Right renal cortex interstitium (tissue), 3 donors: ENCODE data around the gene BTBD8. TPM values are rescaled to one million over a fixed set of nuclear protein-coding genes. Genes with fewer than 3 reads are reported as not detected.

ENCODE experiments used
- DNase-seq, 3 donors: peaks; one replicate each; pipeline ENCODE4 v3.0.0-alpha.2; 2013; ENCODE audit warnings: low read depth in 3 of 3, low spot score in 2 of 3
- polyA plus RNA-seq, 3 donors: library from polyadenylated mRNA; unstranded; fragments of 120-200 nt; gene quantifications; one replicate each; pipeline ENCODE4 v1.2.1, GENCODE V29; 2013; ENCODE audit not compliant: insufficient read length in 3 of 3

Gene BTBD8
- polyA plus RNA-seq, 3 donors = 6.4 to 8.2 (median 6.9) TPM

- DNase-seq = no peak
Observed at GRCh38 chr1:92087542-92087941, 7.4 kb downstream of the BTBD8 start.

GRCh38 chr1:92091625-92092024 is 11.5 kb downstream of the BTBD8 start:
- no peak for DNase-seq

DNA sequence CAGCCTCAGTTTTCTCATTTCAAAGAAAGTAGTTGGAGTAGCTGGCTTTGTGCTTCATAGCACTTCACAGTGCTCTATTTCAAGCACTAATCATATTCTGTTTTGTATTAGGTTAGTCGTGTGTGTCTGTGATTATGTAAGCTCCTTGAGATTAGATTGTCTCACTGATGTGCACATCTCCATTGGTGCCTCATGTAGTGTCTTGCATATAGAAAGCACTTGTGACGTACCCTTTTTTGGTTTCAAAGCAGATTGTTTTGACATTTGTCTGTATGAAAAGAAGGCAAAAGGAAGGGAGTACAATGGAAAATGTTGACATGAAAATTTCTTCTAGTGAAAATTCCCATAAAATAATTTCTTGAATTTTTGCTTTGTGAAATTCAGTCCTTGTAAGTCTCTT is 13.9 kb downstream of the BTBD8 start:
- no peak for DNase-seq

- DNase-seq = no peak
Observed at GRCh38 chr1:92094595-92094994, 14.4 kb downstream of the BTBD8 start.

DNA sequence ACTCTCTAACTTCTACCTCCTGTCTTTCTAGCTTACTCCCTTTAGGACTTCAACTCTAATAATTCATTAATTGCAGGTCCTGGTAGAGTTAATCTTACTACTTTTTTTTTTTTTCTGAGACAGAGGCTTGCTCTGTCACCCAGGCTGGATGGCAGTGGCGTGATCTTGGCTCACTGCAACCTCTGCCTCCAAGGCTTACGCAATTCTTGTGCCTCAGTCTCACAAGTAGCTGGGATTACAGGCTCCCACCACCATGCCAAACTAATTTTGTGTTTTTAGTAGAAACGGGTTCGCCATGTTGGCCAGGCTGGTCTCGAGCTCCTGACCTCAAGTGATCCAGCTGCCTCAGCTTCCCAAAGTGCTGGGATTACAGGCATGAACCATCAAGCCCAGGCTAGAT is 15.7 kb downstream of the BTBD8 start:
- DNase-seq = no peak

DNA sequence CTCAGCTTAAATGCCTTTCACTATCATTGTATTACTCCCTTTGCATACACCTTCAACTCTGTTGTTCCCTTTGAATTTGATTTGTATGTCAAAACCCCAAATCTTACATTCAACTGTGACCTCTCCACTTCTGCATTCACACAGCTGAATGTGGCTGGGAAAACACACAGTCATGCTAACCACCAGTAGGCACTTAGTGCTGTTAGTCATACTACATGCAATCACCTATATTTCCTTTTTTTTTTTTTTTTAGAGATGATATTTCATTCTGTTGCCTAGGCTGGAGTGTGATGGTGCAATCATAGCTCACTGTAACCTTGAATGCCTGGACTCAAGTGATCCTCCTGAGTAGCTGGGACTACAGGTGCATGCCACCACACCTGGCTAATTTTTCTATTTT is 16.2 kb downstream of the BTBD8 start:
- DNase-seq = no peak

DNA sequence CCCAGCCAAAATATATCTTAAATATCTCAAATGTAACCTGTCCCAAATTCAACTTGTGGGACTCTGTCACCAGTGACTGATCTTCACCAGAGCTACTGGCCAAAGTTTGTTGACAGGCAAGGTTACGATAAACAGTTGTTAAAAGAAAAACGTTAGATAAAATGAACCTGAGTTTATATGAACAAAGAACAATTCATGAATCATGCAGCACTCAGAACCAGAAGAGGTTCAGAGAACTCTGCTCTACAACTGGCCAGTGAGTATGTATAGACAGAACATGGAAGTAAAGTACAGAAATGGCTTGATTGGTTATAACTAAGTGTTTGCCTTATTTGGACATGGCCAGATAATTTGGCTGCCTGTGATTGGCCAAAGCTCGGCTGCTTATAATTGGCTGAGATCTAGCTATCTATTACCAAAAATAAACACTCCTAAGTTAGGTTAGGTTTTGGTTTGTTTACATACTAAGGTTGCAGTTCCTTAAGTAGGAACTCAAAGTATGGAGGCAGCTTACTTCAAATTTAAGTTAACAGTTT is 25.5 kb downstream of the BTBD8 start:
- DNase-seq = no peak

DNA sequence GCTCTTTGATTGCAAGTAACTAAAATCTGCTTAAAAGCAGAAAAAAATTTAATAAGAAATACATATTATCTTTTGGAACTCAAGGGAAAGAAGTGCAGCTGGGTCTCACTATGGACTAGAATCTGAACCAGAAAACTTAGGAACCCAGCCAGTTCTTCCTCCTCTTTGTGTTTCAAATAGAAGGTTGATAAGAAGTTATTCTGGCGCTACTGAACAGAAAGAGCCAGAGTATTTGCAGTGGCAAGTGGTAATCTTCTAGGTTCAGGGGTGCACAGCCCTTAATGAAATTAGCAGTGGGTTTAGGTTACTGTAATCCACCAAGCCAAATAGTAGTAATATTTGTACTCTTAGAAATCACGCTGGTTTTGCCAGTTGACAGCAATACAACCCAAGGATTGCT is 28.5 kb downstream of the BTBD8 start:
- DNase-seq = no peak

GRCh38 chr1:92117526-92117925 is 37.4 kb downstream of the BTBD8 start:
- no peak for DNase-seq

DNA sequence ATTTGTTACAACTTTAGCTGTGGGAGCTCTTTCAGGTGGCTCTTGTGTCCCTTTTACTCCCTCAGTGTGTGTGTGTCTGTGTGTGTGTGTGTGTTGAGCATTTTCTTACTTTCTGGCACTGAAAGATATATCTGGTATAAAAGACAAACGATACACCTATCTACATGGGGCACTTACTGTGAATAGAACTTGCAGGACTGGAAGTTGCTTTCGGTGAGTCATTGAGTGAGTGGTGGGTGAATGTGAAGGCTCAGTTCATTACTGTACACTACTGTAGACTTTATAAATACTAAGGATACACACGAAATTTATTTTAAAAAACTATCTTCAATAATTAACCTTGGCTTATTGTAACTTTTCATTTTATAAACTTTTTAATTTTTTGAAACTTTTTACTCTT is 38.7 kb downstream of the BTBD8 start:
- DNase-seq = no peak

DNA sequence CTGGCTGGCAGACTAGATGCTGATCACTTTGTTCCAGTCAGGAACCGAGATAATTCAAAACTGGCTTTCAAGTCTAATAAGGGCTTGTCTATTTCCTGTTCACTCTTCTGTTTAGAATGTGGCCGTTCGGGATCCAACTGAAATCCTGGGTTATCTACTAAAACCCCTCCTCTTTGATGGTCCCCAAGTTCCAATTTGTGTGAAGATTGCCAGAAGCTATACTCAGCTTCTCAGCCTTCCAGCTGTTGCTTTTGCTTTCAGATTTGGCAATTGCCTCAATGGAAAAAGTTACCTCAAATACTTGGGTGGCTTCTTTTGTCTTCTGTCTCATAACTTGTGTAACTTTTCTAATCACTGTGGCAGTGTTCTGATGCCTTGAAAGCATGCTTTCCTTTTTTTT is 43.7 kb downstream of the BTBD8 start:
- DNase-seq = no peak

- no peak for DNase-seq
Observed at GRCh38 chr1:92125204-92125603, 45.1 kb downstream of the BTBD8 start.

DNA sequence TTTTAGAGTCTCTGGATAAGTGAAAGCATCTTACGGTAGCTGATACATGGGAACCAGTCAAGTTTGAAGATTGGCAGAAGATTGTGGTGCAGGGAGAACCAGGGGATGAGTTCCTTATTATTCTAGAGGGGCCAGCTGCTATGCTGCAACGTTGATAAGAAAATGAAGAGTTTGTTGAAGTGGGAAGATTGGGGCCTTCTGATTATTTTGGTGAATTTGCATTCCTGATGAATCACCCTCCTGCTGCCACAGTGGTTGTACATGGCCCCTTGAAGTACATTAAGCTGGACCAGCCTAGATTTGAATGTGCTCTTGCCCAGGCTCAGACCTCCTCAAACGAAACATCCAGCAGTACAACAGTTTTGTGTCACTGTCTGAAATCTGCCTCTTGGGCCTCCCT is 45.9 kb downstream of the BTBD8 start:
- DNase-seq = no peak

DNA sequence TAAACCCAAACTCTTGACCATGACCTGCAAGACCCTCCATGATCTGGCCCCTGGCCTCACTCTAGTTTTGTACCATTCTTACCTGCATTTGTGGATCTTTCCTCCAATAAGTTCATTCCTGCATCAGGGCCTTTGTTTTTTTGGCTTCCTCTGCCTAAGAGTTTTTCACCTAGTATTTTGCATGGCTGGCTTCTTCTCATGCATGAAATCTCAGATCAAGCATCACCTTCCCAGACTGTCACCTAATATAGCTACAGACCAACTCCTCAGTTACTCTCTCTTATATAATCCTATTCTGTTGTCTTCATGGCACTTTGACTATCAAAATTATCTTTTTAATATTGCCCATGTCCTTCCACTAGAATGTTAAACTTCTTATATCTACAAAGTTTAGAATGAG is 54.2 kb downstream of the BTBD8 start:
- DNase-seq = no peak

DNA sequence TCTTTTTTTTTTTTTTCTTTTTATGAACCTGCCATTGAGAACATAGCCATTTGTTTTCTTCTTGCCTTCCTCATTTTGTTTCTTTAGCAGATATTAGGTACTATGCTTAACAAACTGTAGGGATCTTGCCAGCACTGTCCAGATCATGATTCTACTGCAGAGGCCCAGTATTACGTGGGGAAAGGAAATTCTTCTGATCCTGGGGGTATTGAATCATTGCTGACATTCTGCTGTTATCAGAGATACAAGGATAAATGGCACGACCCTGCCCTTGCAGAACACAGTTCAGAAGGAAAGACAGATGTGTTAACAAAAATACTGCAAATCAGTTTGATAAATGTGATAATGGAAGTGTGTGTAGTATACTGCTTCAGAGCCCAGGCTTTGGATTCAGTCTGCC is 56.2 kb downstream of the BTBD8 start:
- DNase-seq = no peak

GRCh38 chr1:92154934-92155333 is 74.8 kb downstream of the BTBD8 start:
- no peak for DNase-seq

- no peak for DNase-seq
Observed at GRCh38 chr1:92159593-92159992, 79.4 kb downstream of the BTBD8 start.

DNA sequence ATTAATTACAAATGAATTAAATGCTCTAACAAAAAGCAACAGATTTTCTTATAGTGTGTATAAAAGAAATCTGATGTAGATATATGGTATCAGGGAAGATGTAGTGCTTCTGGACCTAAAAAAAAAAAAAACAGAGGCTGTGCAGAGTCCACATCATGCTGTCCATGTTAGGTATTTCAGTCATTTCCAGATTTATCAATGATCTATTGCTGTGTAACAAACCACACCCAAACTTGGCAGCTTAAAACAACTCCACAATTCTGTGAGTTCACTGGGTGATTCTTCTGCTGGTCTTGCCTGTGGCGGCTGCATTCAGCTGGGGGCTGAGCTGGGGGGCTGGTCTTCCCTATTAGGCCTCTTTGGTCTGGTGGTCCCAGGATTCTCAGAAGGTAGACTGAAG is 85.2 kb downstream of the BTBD8 start:
- no peak for DNase-seq

GRCh38 chr1:92167151-92167550 is 87.0 kb downstream of the BTBD8 start:
- DNase-seq = no peak

DNA sequence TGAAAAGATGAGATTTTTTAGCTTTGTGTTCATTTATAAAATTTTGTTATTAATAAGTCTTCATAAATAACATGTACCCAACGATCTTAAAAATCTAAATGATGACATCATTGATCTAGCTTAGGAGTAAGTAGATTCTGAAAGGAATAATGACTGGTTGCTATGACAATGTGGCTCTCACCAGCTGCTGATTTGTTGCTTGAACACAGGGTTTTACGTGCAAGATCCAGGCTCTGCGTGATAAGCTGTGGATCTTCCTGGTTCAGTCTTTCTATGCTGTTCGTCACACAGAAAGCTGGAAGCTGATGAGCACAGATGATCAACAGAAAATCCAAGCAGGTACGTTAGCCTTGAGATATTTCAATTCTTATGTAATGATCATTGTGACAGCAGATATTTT is 88.5 kb downstream of the BTBD8 start:
- DNase-seq = no peak

GRCh38 chr1:92169214-92170005 is 89.3 kb downstream of the BTBD8 start:
- DNase-seq = no peak

DNA sequence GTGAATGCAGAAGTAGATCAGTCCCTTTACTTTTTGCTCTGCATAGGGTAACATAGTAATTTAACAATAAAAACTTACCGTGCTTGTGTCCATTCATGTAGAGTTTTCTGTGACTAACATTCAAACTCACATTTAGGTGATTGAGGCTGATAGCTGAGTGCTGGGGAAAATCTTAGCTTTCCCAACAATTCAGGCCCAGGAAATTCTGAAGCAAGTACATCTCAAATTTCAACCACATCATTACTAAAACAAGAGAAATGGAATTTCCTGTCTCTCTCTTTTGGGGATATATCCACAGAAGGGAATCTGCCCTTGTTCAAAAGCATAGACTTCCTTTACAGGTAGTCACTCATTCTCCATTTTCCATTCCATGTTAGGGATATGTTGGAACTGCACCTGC is 104.5 kb downstream of the BTBD8 start:
- DNase-seq = no peak

GRCh38 chr1:92186081-92186480 is 105.9 kb downstream of the BTBD8 start:
- no peak for DNase-seq
